ENCODE results near the gene MYG1.
A peak's percentile ranks its signal among the peaks of the same experiment; 100 is the strongest.

Gene MYG1

GRCh38 chr12:53346491-53346890 is 47.0 kb downstream of the MYG1 start:
- H3K4me3 ChIP-seq (ENCODE audit: low read depth, low read length), result no peak overlapping the region
- no peak for TF ChIP-seq CTCF (IDR thresholded peaks at IDR 0.05; ENCODE audit: low read depth, low read length)

GRCh38 chr12:53347905-53348304 is 48.4 kb downstream of the MYG1 start:
- TF ChIP-seq CTCF (IDR thresholded peaks at IDR 0.05; ENCODE audit: low read depth, low read length), result no peak
- no peak overlapping the region for H3K4me3 ChIP-seq (ENCODE audit: low read depth, low read length)

GRCh38 chr12:53352331-53353256 is 53.1 kb downstream of the MYG1 start:
- H3K4me3 ChIP-seq (ENCODE audit: low read depth, low read length), result no peak overlapping the region
- peak; percentile 60 for TF ChIP-seq CTCF (IDR thresholded peaks at IDR 0.05; ENCODE audit: low read depth, low read length)

- no peak for TF ChIP-seq CTCF (IDR thresholded peaks at IDR 0.05; ENCODE audit: low read depth, low read length)
- H3K4me3 ChIP-seq (ENCODE audit: low read depth, low read length), result no peak overlapping the region
These were observed 53.8 kb downstream of the MYG1 start for GRCh38 chr12:53353257-53353655.

- no peak overlapping the region for H3K4me3 ChIP-seq (ENCODE audit: low read depth, low read length)
- no peak for TF ChIP-seq CTCF (IDR thresholded peaks at IDR 0.05; ENCODE audit: low read depth, low read length)
These were observed 55.6 kb downstream of the MYG1 start for GRCh38 chr12:53355121-53355520.
